ENCODE data around the gene RABEP1.

Gene RABEP1

DNA sequence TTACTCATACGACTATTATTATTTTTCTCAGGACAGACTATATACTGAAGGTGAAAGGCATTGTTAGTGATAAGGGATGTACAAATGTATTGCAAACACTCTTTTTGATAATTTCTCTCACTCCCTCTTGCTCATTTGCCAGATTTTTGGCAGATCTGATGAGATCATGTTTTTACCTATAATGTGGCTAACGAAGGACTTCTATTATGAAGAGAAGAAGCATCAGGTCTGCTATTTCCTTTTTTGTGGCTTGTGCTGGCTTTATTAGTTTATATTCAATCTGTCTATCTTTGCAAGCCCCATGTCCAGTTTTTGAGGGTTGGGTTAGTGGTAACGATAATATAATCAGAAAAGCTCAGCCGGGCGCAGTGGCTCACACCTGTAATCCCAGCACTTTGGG is 25.0 kb upstream of the RABEP1 start:
- no peak for DNase-seq (ENCODE audit: low spot score)
- H3K27ac ChIP-seq: no peak overlapping the region
- TF ChIP-seq, protein P1, sequence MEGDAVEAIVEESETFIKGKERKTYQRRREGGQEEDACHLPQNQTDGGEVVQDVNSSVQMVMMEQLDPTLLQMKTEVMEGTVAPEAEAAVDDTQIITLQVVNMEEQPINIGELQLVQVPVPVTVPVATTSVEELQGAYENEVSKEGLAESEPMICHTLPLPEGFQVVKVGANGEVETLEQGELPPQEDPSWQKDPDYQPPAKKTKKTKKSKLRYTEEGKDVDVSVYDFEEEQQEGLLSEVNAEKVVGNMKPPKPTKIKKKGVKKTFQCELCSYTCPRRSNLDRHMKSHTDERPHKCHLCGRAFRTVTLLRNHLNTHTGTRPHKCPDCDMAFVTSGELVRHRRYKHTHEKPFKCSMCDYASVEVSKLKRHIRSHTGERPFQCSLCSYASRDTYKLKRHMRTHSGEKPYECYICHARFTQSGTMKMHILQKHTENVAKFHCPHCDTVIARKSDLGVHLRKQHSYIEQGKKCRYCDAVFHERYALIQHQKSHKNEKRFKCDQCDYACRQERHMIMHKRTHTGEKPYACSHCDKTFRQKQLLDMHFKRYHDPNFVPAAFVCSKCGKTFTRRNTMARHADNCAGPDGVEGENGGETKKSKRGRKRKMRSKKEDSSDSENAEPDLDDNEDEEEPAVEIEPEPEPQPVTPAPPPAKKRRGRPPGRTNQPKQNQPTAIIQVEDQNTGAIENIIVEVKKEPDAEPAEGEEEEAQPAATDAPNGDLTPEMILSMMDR (IDR thresholded peaks at IDR 0.05): no peak
- no peak overlapping the region for H3K4me3 ChIP-seq

DNA sequence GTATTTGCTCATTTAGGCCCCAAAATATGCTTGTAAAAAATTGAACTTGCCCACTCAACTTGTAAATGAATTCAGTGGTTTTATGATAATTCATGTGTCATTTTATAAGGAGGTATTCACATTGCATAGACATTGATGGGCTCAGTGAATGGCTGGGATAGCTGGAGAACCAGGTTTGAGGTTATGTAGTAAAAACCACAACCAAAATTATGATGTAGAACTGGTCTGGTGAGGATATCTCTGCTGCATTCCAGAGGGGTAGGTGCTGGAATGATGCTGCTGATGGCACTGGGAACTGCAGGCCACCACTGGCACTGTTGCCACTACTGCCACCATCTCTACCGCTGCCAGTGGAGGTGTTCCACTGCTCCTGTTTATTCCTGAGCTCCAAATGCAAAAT is 21.5 kb upstream of the RABEP1 start:
- Histone ChIP-seq H3K27ac (no peak overlapping the region), H3K4me3 (no peak overlapping the region)
- DNase-seq (ENCODE audit: low spot score): no peak
- TF ChIP-seq, protein P1 (IDR thresholded peaks at IDR 0.05): no peak

DNA sequence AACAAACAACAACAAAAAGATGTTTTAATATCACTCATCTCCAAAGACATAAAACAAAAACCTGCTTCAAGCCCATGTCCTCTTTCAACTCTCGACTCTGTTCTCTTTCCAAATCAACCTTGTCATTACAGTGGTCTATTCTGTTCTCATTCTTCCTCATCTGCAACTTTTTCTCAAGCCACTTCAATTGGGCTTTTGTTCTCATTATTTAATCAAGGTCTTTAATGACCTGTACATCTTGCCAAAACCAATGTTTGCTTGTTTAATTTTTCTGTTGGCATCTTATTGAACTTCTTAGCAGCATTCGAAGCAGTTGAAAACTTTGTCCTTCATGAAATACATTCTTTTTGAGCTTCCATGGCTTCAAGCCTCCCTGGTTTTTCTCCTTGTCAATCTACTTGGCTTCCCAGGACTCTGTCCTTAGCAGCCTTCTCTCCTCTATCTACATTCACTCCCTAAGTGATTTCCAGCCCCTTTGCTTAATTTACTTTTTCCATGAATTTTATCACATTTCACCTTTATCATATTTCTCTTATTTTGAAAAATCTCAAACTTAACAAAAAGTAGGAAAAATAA is 19.6 kb upstream of the RABEP1 start:
- TF ChIP-seq, protein P1 (IDR thresholded peaks at IDR 0.05): no peak
- no peak for DNase-seq (ENCODE audit: low spot score)
- Histone ChIP-seq H3K27ac (no peak overlapping the region), H3K4me3 (no peak overlapping the region)

DNA sequence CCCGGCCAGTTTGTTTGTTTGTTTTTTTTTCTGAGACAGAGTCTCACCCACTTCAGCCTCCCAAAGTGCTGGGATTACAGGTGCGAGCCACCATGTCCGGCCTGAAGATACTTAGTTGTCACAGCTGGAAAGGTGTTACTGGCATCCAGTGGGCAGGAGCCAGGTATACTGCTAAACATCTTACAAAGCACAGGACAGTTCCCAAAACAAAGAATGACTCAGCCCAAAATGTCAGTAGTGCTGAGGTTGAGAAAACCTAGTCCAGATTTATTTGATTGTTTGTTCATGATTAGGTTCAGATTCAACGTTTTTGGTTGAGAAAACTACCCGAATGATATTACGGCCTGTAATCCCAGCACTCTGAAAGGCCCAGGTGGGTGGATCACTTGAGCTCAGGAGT is 18.6 kb upstream of the RABEP1 start:
- DNase-seq (ENCODE audit: low spot score): no peak
- TF ChIP-seq, protein P1 (IDR thresholded peaks at IDR 0.05): no peak

DNA sequence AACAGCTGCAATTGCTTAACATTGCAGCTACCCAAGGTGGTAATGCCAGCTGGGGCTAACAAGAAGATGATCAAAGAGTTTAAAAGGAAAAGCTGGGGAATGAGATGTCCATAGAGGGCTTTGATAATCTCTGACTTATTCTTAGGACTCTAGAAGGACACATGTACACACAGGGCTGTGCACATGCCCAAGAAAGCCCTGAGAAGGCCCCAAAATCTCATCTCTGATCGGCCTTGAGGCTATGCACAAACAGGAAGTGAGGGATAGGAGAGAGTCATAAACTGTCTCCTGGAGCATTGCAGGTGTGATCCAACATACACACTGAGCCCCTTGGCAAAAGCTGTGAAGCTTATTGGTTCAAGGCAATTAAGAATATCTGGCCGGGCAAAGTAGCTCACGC is 17.2 kb upstream of the RABEP1 start:
- no peak for DNase-seq (ENCODE audit: low spot score)
- H3K27ac ChIP-seq: no peak overlapping the region
- H3K4me3 ChIP-seq: no peak overlapping the region
- TF ChIP-seq, protein P1 (IDR thresholded peaks at IDR 0.05): no peak

More for the DNA sequence above, 18.6 kb upstream of the RABEP1 start:
- Histone ChIP-seq H3K27ac (no peak overlapping the region), H3K4me3 (no peak overlapping the region)

DNA sequence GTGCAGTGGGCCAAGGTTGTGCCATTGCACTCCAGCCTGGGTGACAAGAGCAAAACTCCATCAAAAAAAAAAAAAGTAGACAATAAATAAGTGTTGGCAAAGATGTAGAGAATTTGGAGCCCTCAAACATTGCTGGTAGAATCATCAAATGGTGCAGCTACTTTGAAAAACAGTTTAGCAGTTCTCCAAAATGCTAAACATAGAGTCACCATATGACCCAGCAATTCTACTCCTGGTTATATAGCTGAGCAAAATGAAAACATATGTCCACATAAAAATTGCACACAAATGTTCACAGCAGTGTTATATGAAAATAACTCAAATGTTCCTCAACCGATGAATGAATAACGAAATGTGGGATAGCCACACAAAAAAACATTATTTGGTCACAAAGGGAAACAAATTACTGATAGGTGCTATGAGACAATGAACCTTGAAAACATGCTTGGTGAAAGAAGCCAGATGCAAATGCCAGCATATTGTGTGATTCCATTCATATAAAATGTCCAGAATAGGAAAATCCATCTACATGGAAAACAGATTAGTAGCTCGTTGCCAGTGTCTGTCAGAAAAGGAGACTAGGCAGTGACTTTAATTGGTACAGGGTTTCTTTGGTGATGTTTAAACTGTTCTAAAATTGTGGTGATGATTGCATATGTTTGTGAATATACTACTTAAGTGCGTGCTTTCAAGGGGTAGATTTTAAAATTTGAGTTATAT is 12.7 kb upstream of the RABEP1 start:
- Histone ChIP-seq H3K4me3 (no peak overlapping the region), H3K27ac (no peak overlapping the region)
- DNase-seq (ENCODE audit: low spot score): no peak
- TF ChIP-seq, protein P1 (IDR thresholded peaks at IDR 0.05): no peak

DNA sequence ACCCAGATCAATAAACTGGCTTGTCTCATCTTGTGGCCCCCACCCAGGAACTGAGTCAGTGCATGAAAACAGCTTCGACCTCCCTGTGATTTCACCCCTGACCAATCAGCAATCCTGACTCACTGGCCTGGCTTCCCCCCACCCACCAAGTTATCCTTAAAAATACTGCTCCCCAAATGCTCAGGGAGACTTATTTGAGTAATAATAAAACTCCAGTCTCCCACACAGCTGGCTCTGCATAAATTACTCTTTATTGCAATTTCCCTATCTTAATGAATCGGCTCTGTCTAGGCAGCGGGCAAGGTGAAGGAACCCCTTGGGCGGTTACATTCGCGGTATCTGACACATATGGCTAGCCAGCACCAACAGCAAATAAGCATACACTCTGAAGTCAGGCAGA is 9.8 kb upstream of the RABEP1 start:
- H3K27ac ChIP-seq: no peak overlapping the region
- H3K4me3 ChIP-seq: no peak overlapping the region
- DNase-seq (ENCODE audit: low spot score): no peak
- TF ChIP-seq, protein P1 (IDR thresholded peaks at IDR 0.05): no peak
